IPS-18c (cell line): ENCODE data around the gene CRY1.
"Not testable (repeated sequence)": the region's sequence is repeated elsewhere in the genome, so short reads cannot be mapped to it uniquely, and the experiment has no call there.

Experiments used
- H3K4me3 ChIP-seq: 2 replicates; pipeline ENCODE4 v1.7.0; 2013; ENCODE audit warnings: low read depth, mild to moderate bottlenecking, low read length, moderate library complexity; ENCODE audit not compliant: insufficient read depth
- H3K9me3 ChIP-seq: one replicate; pipeline ENCODE4 v1.6.1; 2013; ENCODE audit warnings: mild to moderate bottlenecking, low read length, moderate library complexity; ENCODE audit not compliant: control insufficient read depth, insufficient read depth

Gene CRY1

DNA sequence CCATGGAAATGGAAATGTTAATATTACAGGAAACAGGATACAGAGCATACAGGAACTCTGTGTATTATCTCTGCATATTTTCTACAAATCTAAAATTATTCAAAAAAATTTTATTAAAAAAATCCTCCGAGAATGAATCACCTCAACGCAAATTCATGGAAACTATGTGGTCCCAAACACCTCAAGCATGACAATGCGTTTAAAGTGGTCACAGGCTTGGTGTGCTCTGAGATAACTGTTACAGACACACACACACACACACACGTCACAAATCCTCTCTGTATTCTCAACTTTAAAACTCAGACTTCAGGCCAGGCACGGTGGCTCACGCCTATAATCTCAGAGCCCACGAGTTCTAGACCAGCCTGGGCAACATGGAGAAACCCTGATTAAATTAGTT lies 61.1 kb downstream of the CRY1 start:
- Histone ChIP-seq H3K9me3 (no peaks in the 10 kb centered on the region), H3K4me3 (no peak overlapping the region)

DNA sequence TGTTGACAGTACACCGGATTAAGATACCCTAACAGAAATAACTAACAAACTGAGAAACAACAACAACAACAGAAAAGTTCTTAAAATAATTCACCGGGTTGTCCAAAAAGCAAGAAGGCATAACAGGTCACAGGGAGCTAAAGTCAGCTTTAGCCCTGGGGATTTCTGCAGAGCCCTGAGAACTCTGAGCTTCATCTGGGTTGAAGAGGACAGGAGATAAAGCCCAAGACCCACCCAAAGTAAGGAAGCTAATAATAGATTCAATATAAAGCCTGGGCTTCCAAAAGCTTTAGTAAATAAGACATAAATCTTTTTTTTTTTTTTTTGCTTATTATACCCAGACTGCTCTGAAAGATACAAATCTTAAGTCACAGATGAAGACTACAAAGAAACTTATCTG lies 62.3 kb downstream of the CRY1 start:
- Histone ChIP-seq H3K9me3 (no peaks in the 10 kb centered on the region), H3K4me3 (no peak overlapping the region)

DNA sequence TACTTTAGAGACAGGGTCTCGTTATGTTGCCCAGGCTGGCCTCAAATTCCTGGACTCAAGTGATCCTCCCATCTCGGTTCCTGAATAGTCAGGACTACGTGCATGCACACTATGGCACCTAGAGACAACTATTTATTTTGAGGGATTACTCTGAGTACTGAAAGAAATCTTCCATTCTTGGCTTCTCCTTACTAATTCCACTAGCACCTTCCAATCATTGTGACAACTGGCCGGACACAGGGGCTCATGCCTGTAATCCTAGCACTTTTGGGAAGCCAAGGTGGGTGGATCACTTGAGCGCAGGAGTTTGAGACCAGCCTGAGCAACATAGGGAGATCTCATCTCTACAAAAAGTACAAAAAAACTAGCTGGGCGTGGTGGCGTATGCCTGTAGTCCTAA lies 64.3 kb downstream of the CRY1 start:
- H3K4me3 ChIP-seq: no peak overlapping the region
- no peaks in the 10 kb centered on the region for H3K9me3 ChIP-seq

DNA sequence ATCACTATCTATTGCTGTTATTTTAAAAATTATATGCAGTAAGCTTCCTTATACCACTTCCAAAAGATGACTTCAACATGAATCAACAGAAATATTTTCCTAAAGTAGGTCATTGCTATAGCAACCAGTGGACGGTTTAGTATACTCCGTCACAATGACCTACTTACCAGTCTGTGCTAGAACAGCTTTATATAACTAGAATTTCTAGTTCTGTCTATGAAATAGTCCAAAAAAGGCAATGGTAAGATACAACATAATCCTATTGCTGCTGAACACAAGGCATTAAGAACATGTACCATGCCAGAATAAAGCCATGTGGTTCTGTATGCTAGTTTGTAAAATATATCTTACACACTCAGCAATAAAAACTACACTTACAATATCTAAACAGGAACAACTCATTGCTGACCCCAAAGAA lies 65.7 kb downstream of the CRY1 start:
- Histone ChIP-seq H3K4me3 (no peak overlapping the region), H3K9me3 (no peaks in the 10 kb centered on the region)

DNA sequence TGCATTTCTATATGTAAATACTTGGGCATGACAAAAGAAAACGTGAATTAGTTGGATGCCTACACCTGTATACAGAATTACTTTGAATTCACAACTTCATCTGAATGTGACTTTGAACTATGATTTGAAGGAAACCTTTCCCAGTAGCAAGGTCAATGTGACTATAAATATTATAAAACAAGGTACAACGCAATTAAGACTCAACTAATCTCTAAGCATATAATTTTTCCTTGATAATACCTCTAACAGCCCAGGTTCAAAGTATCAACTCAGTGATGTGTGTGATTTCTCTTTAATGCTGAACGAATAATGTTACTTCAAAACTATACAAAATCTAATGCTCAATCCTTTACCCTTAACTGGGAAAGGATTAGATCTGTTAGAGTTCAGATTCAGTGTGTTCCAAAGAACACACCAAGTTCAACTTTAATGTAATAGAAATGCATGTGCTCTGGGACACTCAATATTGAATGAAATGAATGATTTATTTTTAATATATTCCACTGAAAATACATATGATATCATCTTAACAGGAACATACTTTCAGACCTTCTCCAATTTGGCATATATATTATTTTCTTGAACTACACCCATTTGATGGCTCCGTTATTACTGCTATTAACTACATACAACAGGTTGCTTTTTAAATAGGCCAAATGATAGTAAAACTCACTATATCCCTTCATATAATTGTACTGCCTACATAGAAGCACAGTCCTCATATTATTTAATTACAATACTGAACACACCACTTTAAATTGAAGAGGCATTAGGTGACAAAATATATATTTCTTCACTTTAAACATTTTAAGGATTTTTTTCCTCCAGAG lies 66.3 kb downstream of the CRY1 start:
- no peak overlapping the region for H3K4me3 ChIP-seq
- H3K9me3 ChIP-seq: no peaks in the 10 kb centered on the region

DNA sequence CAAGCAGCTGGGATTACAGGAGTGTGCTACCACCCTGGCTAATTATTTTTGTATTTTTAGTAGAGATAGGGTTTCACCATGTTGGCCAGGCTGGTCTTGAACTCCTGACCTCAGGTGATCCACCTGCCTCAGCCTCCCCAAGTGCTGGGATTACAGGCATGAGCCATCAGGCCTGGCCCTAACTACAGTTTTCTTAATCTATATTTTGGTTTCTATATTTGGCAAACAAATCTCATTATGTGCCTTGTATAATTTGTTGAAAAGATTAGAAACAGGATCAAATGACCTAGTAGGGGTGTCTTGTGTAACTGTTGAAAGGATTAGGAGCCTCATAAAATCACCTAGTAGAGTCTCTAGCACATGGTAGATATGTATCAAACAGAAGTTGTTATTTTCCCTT lies 67.0 kb downstream of the CRY1 start:
- not testable (repeated sequence) for H3K4me3 ChIP-seq, H3K9me3 ChIP-seq

DNA sequence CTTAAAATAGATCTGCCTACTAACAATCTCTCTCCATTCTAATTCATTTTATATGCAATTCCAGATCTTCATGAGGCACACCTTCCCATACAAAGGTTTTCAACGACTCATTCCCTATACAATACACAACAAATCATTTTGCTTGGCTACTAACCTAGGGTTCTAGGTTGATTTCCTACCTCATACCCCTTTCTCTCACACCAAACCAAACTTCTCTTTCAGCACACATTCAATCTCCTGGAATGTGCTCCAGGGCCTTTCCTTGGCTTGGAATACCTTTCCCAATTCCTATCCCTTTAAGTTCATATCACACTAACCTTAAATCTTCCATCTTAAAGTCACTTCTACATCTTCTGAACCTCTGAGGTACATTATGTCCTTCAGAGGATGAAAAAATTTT lies 67.7 kb downstream of the CRY1 start:
- no peak overlapping the region for H3K4me3 ChIP-seq
- no peaks in the 10 kb centered on the region for H3K9me3 ChIP-seq

DNA sequence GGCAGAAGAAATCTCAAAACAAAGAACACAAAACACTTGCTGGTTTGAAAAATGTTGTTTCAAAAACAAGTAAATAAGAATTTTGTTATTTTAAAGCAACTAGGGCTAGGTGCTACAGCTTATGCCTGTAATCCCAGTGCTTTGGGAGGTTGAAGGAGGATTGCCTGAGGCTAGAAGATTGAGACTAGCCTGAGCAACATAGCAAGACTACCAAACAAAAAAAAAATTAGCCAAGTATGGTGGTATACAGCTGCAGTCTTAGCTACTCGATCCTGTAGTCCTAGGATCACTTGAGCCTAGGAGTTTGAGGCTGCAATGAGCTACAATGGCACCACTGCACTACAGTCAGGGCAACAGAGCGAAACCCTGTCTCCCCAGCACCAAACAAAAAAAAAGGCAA lies 73.8 kb downstream of the CRY1 start:
- Histone ChIP-seq H3K9me3 (no peaks in the 10 kb centered on the region), H3K4me3 (no peak overlapping the region)

DNA sequence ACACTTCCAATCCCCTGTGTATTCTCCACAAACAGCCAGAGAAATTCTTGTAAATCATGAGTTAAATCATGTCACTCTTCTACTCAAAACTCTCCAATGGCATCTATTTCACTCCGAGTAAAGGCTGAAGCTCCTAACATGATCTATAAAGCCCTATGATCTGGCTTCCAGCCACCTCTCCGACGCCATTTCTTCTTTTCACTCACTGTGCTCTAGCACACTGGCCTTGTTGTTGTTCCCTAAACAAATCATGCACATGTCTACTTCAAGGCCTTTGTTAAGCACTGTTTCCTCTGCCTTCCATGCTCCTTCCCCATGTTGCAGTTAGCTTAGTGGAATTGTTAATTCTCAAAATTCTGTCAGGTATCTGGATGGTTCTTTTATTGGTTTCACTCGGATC lies 76.3 kb downstream of the CRY1 start:
- Histone ChIP-seq H3K4me3 (no peak overlapping the region), H3K9me3 (no peaks in the 10 kb centered on the region)

DNA sequence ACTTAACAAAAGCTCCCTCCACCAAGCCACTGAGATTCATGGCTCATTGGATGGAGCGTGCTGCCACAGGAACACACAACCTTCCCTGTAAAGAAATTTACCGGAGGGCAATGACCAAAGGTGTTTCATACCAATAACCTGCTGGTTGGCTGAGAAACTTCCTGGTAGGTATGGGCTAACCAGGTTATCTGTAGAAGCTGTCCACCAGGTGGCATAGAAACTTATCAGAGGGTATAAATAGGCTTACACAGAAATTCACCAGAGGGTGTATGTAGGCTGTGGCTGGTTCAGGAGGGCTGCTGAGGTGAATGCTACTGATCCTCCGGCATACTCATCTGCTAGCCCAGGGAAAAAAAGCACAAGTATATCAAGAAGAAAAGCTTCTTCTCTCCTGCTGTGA lies 79.3 kb downstream of the CRY1 start:
- H3K4me3 ChIP-seq: no peak overlapping the region
- H3K9me3 ChIP-seq: no peaks in the 10 kb centered on the region

DNA sequence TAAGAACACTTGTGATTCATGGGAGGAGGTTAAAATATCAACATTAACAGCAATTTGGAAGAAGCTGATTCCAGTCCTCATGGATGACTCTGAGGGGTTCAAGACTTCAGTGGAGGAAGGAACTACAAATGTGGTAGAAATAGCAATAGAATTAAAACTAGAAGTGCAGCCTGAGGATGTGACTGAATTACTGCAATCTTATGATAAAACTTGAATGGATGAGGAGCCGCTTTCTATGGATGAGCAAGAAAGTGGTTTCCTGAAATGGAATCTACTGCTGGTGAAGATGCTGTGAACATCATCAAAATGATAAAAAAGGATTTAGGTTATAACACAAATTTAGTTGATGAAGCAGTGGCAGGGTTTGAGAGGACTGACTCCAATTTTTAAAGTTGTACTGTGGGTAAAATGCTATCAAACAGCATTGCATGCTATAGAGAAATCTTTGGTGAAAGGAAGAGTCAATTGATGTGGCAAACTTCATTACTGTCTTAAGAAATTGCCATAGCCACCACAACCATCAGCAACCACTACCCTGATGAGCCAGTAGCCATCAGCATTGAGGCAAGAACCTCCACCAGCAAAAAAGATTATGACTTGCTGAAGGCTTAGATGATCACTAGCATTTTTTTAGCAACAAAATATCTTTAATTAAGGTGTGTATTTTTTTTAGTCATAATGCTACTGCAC lies 80.5 kb downstream of the CRY1 start:
- Histone ChIP-seq H3K9me3 (no peaks in the 10 kb centered on the region), H3K4me3 (no peak overlapping the region)

DNA sequence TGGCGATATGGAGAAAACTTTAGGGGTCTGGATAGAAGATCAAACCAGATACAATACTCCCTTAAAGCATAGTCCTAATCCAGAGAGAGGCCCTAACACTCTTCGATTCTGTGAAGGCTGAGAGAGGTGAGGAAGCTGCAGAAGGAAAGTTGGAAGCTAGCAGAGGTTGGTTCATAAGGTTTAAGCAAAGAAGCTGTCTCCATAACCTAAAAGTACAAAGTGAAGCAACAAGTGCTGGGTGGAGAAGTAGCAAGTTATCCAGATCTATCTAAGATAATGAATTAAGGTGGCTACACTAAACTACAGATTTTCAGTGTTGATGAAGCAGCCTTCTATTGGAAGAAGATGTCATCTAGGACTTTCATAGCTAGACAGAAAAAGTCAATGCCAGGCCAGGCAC lies 81.8 kb downstream of the CRY1 start:
- no peak overlapping the region for H3K4me3 ChIP-seq
- no peaks in the 10 kb centered on the region for H3K9me3 ChIP-seq

DNA sequence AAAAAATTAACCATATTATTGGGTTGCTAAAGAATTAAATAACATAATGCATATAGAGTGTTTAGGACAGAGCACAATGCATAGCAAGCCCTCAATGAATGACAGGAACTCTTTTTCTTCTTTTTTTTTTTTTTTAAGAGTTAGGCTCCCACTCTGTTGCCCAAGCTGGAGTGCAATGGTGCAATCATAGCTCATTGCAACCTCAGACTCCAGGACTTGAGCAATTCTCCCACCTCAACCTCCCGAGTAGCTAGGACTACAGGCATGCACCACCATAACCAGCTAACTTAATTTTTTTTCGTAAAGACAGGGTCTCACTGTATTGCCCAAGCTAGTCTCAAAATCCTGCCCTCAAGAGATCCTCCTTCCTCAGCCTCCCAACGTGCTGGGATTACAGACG lies 85.9 kb downstream of the CRY1 start:
- no peak overlapping the region for H3K4me3 ChIP-seq

DNA sequence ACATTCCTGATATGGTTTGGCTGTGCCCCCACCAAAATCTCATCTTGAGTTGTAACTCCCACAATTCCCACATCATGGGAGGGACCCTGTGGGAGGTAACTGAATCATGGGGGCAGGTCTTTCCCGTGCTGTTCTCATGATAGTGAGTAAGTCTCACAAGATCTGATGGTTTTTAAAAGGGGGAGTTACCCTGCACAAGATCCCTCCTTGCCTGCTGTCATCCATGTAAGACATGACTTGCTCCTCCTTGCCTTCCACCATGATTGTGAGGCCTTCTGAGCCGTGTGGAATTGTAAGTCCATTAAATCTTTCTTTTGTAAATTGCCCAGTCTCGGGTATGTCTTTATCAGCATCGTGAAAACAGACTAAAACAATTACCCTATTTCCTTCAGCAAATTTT lies 90.7 kb downstream of the CRY1 start:
- not testable (repeated sequence) for H3K9me3 ChIP-seq, H3K4me3 ChIP-seq

More for the DNA sequence above, 85.9 kb downstream of the CRY1 start:
- H3K9me3 ChIP-seq: no peaks in the 10 kb centered on the region

DNA sequence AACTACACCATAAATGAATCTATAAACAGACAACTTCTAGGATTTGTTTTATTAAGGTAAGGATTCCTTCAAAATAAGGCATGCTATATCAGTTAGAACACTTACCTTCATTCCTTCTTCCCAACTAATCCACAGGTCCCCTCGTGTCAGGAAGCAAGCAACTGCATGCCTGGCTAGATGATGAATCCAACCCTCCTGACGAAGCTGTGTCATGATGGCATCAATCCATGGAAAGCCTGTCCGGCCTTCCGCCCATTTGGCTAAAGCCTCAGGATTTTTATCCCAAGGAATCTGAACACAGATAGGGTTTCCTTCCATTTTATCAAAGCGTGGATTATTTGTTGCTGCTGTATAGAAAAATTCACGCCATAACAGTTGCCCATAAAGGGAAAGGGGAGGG lies 93.9 kb downstream of the CRY1 start:
- no peaks in the 10 kb centered on the region for H3K9me3 ChIP-seq

DNA sequence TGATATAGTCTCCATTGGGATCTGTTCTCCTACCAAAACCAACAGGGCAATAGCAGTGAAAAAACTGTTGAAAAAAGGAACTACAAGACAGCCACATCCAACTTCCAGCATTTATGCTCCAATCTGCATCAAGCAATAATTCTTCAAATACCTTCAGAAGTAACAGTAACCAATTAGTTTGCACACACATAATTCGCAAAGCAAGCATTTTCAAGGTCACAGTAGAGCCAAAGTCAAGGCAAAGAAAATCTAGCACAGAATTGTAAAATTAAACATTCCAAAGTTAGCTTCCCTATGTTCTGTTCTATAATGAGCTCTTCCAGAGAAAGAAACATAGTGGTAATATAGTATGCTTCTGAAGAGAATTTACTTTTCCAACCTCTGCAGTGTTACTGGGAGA lies 95.4 kb downstream of the CRY1 start:
- no peaks in the 10 kb centered on the region for H3K9me3 ChIP-seq
- H3K4me3 ChIP-seq: no peak overlapping the region

More for the DNA sequence above, 93.9 kb downstream of the CRY1 start:
- H3K4me3 ChIP-seq: no peak overlapping the region

DNA sequence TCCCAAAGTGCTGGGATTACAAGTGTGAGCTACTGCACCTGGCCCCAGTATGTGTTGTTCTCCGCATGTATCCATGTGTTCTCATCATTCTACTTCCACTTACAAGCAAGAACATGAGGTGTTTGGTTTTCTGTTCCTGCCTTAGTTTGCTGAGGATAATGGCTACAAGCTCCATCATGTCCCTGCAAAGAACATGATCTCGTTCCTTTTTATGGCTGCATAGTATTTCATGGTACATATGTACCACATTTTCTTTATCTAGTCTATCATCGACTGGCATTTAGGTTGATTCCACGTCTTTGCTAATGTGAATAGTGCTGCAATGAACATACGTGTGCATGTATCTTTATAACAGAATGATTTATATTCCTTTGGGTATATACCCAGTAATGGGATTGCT lies 97.2 kb downstream of the CRY1 start:
- H3K9me3 ChIP-seq, H3K4me3 ChIP-seq: not testable (repeated sequence)

DNA sequence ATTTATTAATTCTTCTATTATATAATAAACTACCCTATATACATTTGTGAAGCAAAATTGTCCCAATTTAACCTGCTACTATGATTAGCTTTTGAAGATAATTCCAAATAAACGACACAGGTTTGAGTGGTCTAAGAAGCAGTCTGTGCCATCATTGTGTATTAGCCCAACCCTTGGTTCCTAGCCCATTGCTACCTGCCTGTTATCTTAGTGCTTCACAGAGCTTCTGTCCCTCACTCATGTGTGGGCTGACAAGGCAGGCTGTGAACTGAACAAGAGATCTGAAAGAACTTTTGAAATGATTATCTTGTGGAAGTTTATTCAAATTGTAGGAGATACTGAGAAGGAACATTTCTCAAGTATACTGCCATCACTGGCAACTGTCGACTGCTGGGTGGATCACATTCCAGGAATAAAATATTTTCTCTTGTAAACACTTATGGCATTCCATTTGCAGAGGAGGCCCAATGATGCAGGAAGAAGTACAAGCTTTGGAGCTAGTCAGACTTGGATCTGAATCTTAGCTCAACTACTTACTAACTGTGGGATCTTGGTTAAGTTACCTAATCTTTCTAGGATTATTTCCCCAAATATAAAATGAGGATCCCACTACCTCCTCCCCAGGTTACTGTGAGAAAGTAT lies 98.6 kb downstream of the CRY1 start:
- H3K4me3 ChIP-seq: no peak overlapping the region
- H3K9me3 ChIP-seq: no peaks in the 10 kb centered on the region
